B cell (primary cell): ENCODE measurements around the gene CTSO. TPM values are rescaled to one million over a fixed set of nuclear protein-coding genes. Genes with fewer than 3 reads are reported as not detected.

ENCODE experiments used
- ATAC-seq: fragments of 200-7000 bp; cut with Tn5 transposase; one replicate; pipeline ENCODE4 v1.10.0; 2021; ENCODE audit warnings: low read depth, mild to moderate bottlenecking, moderate number of reproducible peaks, moderate library complexity
- CTCF ChIA-PET: fragments of 350-600 bp; sonication (Branson Sonifier 250); formaldehyde crosslinking; loops from one replicate; lab custom pipeline; 2021; ENCODE audit warnings: antibody characterized with exemption, inconsistent platforms; lab: Charles Lee
- POLR2A ChIA-PET: fragments of 350-600 bp; sonication (Branson Sonifier 250); formaldehyde crosslinking; loops from one replicate; lab custom pipeline; 2021; ENCODE audit warnings: antibody characterized with exemption; lab: Charles Lee
- DNase-seq: peaks from one replicate; pipeline ENCODE4 v3.0.0; 2013
- H2AFZ ChIP-seq: 2 replicates; pipeline ENCODE4 v1.6.1; 2012; ENCODE audit warnings: mild to moderate bottlenecking, low read depth, low read length; ENCODE audit not compliant: insufficient read depth, poor library complexity, severe bottlenecking
- H3K27ac ChIP-seq, 2 donors: 1 replicate in 1 of 2; 2 replicates in 1 of 2; pipeline ENCODE4 v1.5.1; 2012 to 2013; ENCODE audit warnings: low read length in 2 of 2, mild to moderate bottlenecking in 2 of 2, moderate library complexity in 1 of 2
- H3K27me3 ChIP-seq, 4 experiments: fragments of 200-600 bp in 1 of 4; sonication (generic) in 1 of 4; replicated peaks in 1 of 4; 1 replicate in 2 of 4; 2 replicates in 2 of 4; pipeline versions ENCODE4 v1.6.1 to v1.7.0; 2013 to 2016; ENCODE audit warnings: low read length in 3 of 4, mild to moderate bottlenecking in 2 of 4, mixed read lengths in 1 of 4, moderate library complexity in 1 of 4; ENCODE audit not compliant: insufficient read depth in 4 of 4, control insufficient read depth in 3 of 4; ENCODE audit errors: control extremely low read depth in 1 of 4
- H3K36me3 ChIP-seq, 2 experiments: replicated peaks in 1 of 2; 1 replicate in 1 of 2; 2 replicates in 1 of 2; pipeline versions ENCODE4 v1.6.1 to v1.7.1; 2013; ENCODE audit warnings: low read length in 1 of 2; ENCODE audit not compliant: insufficient read depth in 2 of 2, control insufficient read depth in 1 of 2; ENCODE audit errors: control extremely low read depth in 1 of 2, extremely low read depth in 1 of 2
- H3K4me1 ChIP-seq, 2 donors: fragments of 200-600 bp in 1 of 2; sonication (generic) in 1 of 2; 1 replicate in 1 of 2; 2 replicates in 1 of 2; pipeline versions ENCODE4 v1.5.1 to v1.6.1; 2013 to 2017; ENCODE audit warnings: low read length in 2 of 2; ENCODE audit not compliant: control insufficient read depth in 2 of 2, insufficient read depth in 2 of 2
- H3K4me2 ChIP-seq: replicated peaks from 2 replicates; pipeline ENCODE3; 2012; ENCODE audit warnings: mild to moderate bottlenecking, low read depth, low read length; ENCODE audit not compliant: poor library complexity, severe bottlenecking
- H3K4me3 ChIP-seq, 5 experiments: fragments of 200-600 bp in 1 of 5; sonication (generic) in 1 of 5; 1 replicate in 3 of 5; 2 replicates in 2 of 5; pipeline versions ENCODE4 v1.5.1 to v1.7.0; 2011 to 2016; ENCODE audit warnings: low read length in 4 of 5, mild to moderate bottlenecking in 4 of 5, low read depth in 2 of 5, control low read depth in 1 of 5, moderate library complexity in 1 of 5; ENCODE audit not compliant: insufficient read depth in 1 of 5; ENCODE audit errors: control extremely low read depth in 1 of 5, extremely low read depth in 1 of 5
- H3K79me2 ChIP-seq: fragments of 200-600 bp; sonication (generic); one replicate; pipeline ENCODE4 v1.6.0; 2016; ENCODE audit warnings: low read length; ENCODE audit not compliant: control insufficient read depth, insufficient read depth
- H3K9ac ChIP-seq: fragments of 200-600 bp; sonication (generic); 2 replicates; pipeline ENCODE4 v1.6.1; 2017; ENCODE audit warnings: mild to moderate bottlenecking, low read length, moderate library complexity
- H3K9me3 ChIP-seq, 3 donors: one replicate each; pipeline versions ENCODE4 v1.6.1 to v1.7.1; 2013; ENCODE audit warnings: low read length in 2 of 3; ENCODE audit not compliant: control insufficient read depth in 2 of 3, insufficient read depth in 1 of 3; ENCODE audit errors: control extremely low read depth in 1 of 3
- H4K20me1 ChIP-seq: 2 replicates; pipeline ENCODE4 v1.6.0; 2012; ENCODE audit warnings: mild to moderate bottlenecking, low read length; ENCODE audit not compliant: insufficient read depth, control insufficient read depth, poor library complexity, severe bottlenecking
- H3K27ac Mint-ChIP-seq: one replicate; pipeline ENCODE4 v1.8.0; 2021; ENCODE audit warnings: mixed read lengths
- H3K27me3 Mint-ChIP-seq: one replicate; pipeline ENCODE4 v1.8.0; 2021; ENCODE audit warnings: mixed read lengths
- H3K4me1 Mint-ChIP-seq: one replicate; pipeline ENCODE4 v1.8.0; 2021; ENCODE audit warnings: mixed read lengths
- H3K4me3 Mint-ChIP-seq: one replicate; pipeline ENCODE4 v1.8.0; 2021; ENCODE audit warnings: mixed read lengths
- H3K9me3 Mint-ChIP-seq: one replicate; pipeline ENCODE4 v1.8.0; 2022; ENCODE audit warnings: mixed read lengths; ENCODE audit not compliant: insufficient read depth
- CTCF ChIP-seq: fragments of 200-600 bp; IDR thresholded peaks from one replicate; pipeline ENCODE4 v1.8.0; 2022; ENCODE audit warnings: antibody characterized with exemption, mild to moderate bottlenecking
- EZH2 ChIP-seq: IDR thresholded peaks from 2 replicates; pipeline ENCODE4 v1.6.1; 2012; ENCODE audit warnings: borderline replicate concordance, low read depth, mild to moderate bottlenecking, moderate library complexity, low read length; ENCODE audit not compliant: insufficient read depth, poor library complexity, severe bottlenecking
- WGBS: methylation state at CpG from one replicate; pipeline ENCODE4 v1.1.5; 2013; ENCODE audit warnings: missing lambda C conversion rate; ENCODE audit not compliant: insufficient coverage; 5-methylcytosine and 5-hydroxymethylcytosine counted together
- intact Hi-C: fragments of 100-400 bp; cut with micrococcal nuclease; formaldehyde crosslinking; loops from one replicate; pipeline ENCODE4 v1.10.0; 2022
- polyA plus RNA-seq: library from polyadenylated mRNA; depleted of rRNA; stranded (reverse); fragments of >200 nt; gene quantifications from 2 replicates; pipeline ENCODE4 v1.2.3, GENCODE V29; 2012
- total RNA-seq, 2 donors: library from RNA; stranded (reverse); fragments of 120-200 nt in 1 of 2; gene quantifications; 1 replicate in 1 of 2; 2 replicates in 1 of 2; pipeline versions ENCODE4 v1.2.3 to v1.2.4, GENCODE V29; 2013 to 2022

Gene CTSO
- total and polyA plus RNA-seq, 2 donors (not counting 1 experiment from before 2014, with no cell fraction given) = 8.5 to 15.5 TPM

DNA sequence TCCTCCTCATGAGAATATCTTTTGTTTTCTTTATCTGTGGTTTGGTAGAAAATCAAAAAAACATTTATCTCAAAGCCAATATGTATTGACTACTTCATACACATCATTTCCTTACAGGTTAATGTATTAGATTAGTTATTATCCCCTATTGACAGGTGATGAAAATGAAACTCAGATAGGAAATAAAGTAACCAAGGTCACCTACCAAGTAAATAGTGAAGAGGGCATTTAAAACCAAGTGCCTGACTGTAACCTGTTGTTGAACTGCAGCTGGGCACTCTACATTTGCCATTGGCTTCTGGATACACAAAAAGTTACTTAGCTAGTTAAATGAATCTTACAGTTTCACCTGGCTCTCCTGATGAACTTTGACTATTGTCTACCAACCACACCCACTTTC, 41.4 kb upstream of the CTSO start:
- Mint-ChIP-seq H3K4me3 (no peak overlapping the region), H3K4me1 (no peaks in the 10 kb centered on the region)
- no peaks in the 10 kb centered on the region for H3K36me3 ChIP-seq

DNA sequence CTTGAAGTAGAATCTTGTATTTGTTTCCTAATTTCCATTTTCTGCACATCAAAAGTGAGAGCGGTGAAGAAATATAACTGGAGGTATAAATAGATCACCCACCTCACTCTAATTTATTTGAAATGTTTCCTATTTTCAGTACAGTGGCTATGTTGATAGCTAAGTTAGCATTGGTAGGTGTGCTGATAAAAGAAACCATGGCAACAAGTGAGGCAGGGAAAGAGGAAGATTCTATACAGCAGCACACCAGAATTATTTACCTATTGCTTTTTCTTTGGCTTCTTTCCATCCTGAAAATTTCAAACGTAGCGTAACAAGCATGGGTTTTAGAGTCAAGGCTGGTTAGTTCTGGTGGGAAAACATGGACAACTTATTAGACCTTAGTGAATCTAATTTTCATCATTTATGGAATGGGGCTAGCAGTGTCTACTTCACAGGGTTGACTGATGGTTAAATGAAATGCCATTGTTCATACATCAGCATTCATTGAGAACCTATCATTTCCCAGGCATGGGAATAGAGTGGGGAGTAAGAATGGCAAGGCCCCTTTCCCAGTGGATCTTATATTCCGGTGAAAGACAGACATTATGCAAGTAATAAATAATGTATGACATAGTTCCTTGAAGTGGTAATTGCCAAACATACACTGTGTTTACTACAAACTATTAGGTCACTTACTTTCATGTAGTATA, 30.6 kb upstream of the CTSO start:
- intact Hi-C loops = no loop called here
- no peaks in the 10 kb centered on the region for H3K79me2 ChIP-seq
- DNase-seq = no peak
- ChIA-PET CTCF (no interaction called here), POLR2A (no interaction called here)
- H3K9ac ChIP-seq = no peak overlapping the region
- H3K36me3 ChIP-seq = no peaks in the 10 kb centered on the region
- Mint-ChIP-seq H3K9me3 (peaks cover 2% of the 10 kb centered on the region), H3K27me3 (no peaks in the 10 kb centered on the region), H3K27ac (no peak overlapping the region), H3K4me3 (no peak overlapping the region), H3K4me1 (no peaks in the 10 kb centered on the region)
- H4K20me1 ChIP-seq = no peaks in the 10 kb centered on the region
- H3K4me2 ChIP-seq = no peak overlapping the region
- no peaks in the 10 kb centered on the region for H3K9me3 ChIP-seq
- no peak for ATAC-seq
- H3K4me3 ChIP-seq = no peak overlapping the region
- no peak overlapping the region for H3K27ac ChIP-seq
- no peak overlapping the region for H2AFZ ChIP-seq
- no peaks in the 10 kb centered on the region for H3K27me3 ChIP-seq
- WGBS = no CpG with 5 or more reads among the region's 4 CpGs
- no peaks in the 10 kb centered on the region for H3K4me1 ChIP-seq
- TF ChIP-seq CTCF = no peak
- no peak for TF ChIP-seq EZH2

More for the DNA sequence above, 41.4 kb upstream of the CTSO start:
- Histone ChIP-seq H3K27me3 (no peaks in the 10 kb centered on the region), H3K4me1 (no peaks in the 10 kb centered on the region), H3K79me2 (no peaks in the 10 kb centered on the region), H3K4me2 (no peak overlapping the region), H3K4me3 (no peak overlapping the region), H3K9me3 (no peaks in the 10 kb centered on the region), H3K9ac (no peak overlapping the region), H3K27ac (no peak overlapping the region), H4K20me1 (no peaks in the 10 kb centered on the region), H2AFZ (no peak overlapping the region)
- ATAC-seq = no peak
- ChIA-PET CTCF (no interaction called here), POLR2A (no interaction called here)
- Mint-ChIP-seq H3K27me3 (no peaks in the 10 kb centered on the region), H3K27ac (no peak overlapping the region), H3K9me3 (no peaks in the 10 kb centered on the region)
- no peak for DNase-seq
- intact Hi-C loops = no loop called here
- TF ChIP-seq CTCF (no peak), EZH2 (no peak)
